Subcutaneous abdominal adipose tissue (tissue), 5 donors: ENCODE measurements around the gene TOMM7.

ENCODE experiments used
- H3K27ac ChIP-seq: one replicate; pipeline ENCODE4 v1.7.0; 2013; ENCODE audit warnings: low read depth, mild to moderate bottlenecking, inconsistent platforms, low read length, moderate library complexity
- H3K27me3 ChIP-seq, 5 donors: one replicate each; pipeline ENCODE4 v1.7.0; 2013; ENCODE audit warnings: low read length in 5 of 5, inconsistent platforms in 1 of 5; ENCODE audit not compliant: control insufficient read depth in 5 of 5, insufficient read depth in 4 of 5
- H3K36me3 ChIP-seq, 5 donors: one replicate each; pipeline ENCODE4 v1.7.0; 2013; ENCODE audit warnings: low read length in 5 of 5; ENCODE audit not compliant: control insufficient read depth in 5 of 5, insufficient read depth in 5 of 5
- H3K4me1 ChIP-seq, 5 donors: one replicate each; pipeline ENCODE4 v1.7.0; 2013; ENCODE audit warnings: low read length in 5 of 5, mild to moderate bottlenecking in 3 of 5, moderate library complexity in 1 of 5; ENCODE audit not compliant: control insufficient read depth in 5 of 5, insufficient read depth in 5 of 5
- H3K4me3 ChIP-seq, 5 donors: one replicate each; pipeline ENCODE4 v1.7.0; 2013; ENCODE audit warnings: low read length in 5 of 5, low read depth in 1 of 5
- H3K9ac ChIP-seq, 5 donors: one replicate each; pipeline ENCODE4 v1.7.0; 2013; ENCODE audit warnings: low read length in 5 of 5, mild to moderate bottlenecking in 4 of 5, moderate library complexity in 3 of 5
- H3K9me3 ChIP-seq, 5 donors: one replicate each; pipeline ENCODE4 v1.7.0; 2013; ENCODE audit warnings: low read length in 5 of 5; ENCODE audit not compliant: control insufficient read depth in 5 of 5
- donor health status: healthy.
- donor health status: healthy.
- donor health status: healthy.
- donor health status: healthy.
- donor health status: healthy.

The TOMM7 gene

DNA sequence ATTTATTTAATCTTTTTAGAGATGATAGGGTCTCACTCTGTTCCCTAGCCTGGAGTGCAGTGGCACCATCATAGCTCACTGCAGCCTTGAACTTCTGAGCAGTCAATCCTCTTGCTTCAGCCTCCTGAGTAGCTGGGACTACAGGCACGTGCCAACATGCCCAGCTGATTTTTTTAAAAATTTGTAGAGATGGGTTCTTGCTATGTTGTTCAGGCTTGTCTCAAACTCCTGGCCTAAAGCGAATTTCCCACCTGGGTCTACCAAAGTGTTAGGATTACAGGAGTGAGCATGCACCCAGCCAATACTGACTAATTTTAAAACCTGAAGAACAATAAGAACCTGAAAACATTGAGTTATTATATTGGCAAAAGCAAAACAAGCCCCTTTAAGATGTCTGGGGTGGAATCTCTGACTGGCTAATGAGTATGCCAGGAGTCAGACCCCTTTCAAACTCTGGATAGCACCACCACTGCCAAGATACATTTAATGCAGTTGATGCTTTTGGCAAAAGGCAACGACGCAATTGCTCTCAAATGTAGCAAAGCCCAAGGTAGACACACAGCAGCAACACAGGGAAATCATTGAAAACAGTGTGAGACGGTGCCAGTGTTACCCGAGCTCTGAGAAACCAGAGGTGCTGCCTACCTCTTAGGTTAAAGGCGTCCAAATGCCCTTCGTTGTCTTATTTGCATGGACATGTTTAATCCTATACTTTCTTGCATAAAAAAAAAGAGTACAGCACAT is 40.7 kb upstream of the TOMM7 start:
- no peaks in the 10 kb centered on the region for H3K9me3 ChIP-seq
- no peaks in the 10 kb centered on the region for H3K27me3 ChIP-seq
- H3K4me3 ChIP-seq, result no peak overlapping the region
- H3K9ac ChIP-seq, result no peak overlapping the region
- no peak overlapping the region for H3K27ac ChIP-seq
- peaks cover 0 to 9% (median 7%) of the 10 kb centered on the region in 5 donors for H3K36me3 ChIP-seq
- peaks cover 2 to 50% (median 42%) of the 10 kb centered on the region in 5 donors for H3K4me1 ChIP-seq

- no peak overlapping the region for H3K27ac ChIP-seq
These were observed 38.9 kb upstream of the TOMM7 start for GRCh38 chr7:22861576-22861975.

GRCh38 chr7:22860784-22861482 is 38.3 kb upstream of the TOMM7 start:
- peaks cover 2 to 15% (median 10%) of the 10 kb centered on the region in 5 donors for H3K36me3 ChIP-seq
- peaks cover 4 to 39% (median 29%) of the 10 kb centered on the region in 5 donors for H3K4me1 ChIP-seq
- H3K9me3 ChIP-seq, result no peaks in the 10 kb centered on the region
- H3K9ac ChIP-seq, result no peak overlapping the region
- H3K4me3 ChIP-seq, result no peak overlapping the region
- H3K27me3 ChIP-seq, result no peaks in the 10 kb centered on the region
- H3K27ac ChIP-seq, result peak overlapping the region; percentile 81

More at GRCh38 chr7:22861576-22861975, 38.9 kb upstream of the TOMM7 start:
- Histone ChIP-seq H3K4me3 (no peak overlapping the region), H3K9me3 (no peaks in the 10 kb centered on the region), H3K36me3 (peaks cover 2 to 14% (median 10%) of the 10 kb centered on the region in 5 donors), H3K4me1 (peaks cover 2 to 38% (median 34%) of the 10 kb centered on the region in 5 donors), H3K27me3 (no peaks in the 10 kb centered on the region), H3K9ac (no peak overlapping the region)

GRCh38 chr7:22860337-22860736 is 37.7 kb upstream of the TOMM7 start:
- Histone ChIP-seq H3K36me3 (peaks cover 2 to 15% (median 10%) of the 10 kb centered on the region in 5 donors), H3K4me3 (no peak overlapping the region), H3K9me3 (no peaks in the 10 kb centered on the region), H3K27me3 (no peaks in the 10 kb centered on the region), H3K27ac (peak overlapping the region; percentile 81), H3K9ac (peak overlapping the region in 2 of 5 donors; percentile 2 to 43), H3K4me1 (peaks cover 3 to 41% (median 31%) of the 10 kb centered on the region in 5 donors)

DNA sequence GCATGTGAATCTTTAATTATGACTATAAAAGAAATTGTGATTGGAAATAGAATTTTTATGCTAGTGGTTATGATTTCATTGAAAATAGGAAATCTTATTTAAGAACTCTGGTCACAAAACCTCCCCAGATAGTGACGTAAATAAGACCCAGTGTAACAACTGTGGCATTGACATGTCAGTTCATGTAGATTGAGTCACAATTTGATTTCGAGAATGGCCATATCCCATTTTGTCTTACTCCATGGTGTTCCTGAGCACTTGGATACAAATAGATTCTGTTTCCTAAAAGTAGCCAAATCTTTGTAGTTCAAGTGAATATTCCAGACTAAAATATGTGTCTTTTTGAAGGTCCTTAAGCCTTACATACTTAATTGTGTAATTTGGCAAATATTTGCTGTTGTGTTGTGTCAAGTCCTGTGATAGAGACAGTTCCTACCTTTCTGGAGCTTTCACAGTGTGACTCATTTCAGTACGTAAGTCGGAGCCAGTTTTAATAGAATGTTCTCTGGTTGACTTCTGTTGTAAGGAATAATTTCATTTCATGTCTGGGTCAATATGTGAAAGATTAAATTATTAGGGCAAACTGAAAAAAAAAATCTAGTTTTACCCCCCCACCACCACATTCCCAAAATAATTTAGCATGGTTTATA is 37.1 kb upstream of the TOMM7 start:
- no peak overlapping the region for H3K4me3 ChIP-seq
- no peak overlapping the region for H3K9ac ChIP-seq
- no peaks in the 10 kb centered on the region for H3K27me3 ChIP-seq
- H3K4me1 ChIP-seq, result peaks cover 5 to 41% (median 32%) of the 10 kb centered on the region in 5 donors
- H3K27ac ChIP-seq, result peak overlapping the region; percentile 81
- peaks cover 2 to 15% (median 10%) of the 10 kb centered on the region in 5 donors for H3K36me3 ChIP-seq
- H3K9me3 ChIP-seq, result no peaks in the 10 kb centered on the region

- Histone ChIP-seq H3K27ac (peak overlapping the region; percentile 81), H3K9me3 (no peaks in the 10 kb centered on the region), H3K4me1 (peaks cover 5 to 43% (median 34%) of the 10 kb centered on the region in 5 donors), H3K27me3 (no peaks in the 10 kb centered on the region), H3K4me3 (no peak overlapping the region), H3K9ac (no peak overlapping the region), H3K36me3 (peaks cover 2 to 15% (median 10%) of the 10 kb centered on the region in 5 donors)
These were observed 36.3 kb upstream of the TOMM7 start for GRCh38 chr7:22858640-22859561.

- no peaks in the 10 kb centered on the region for H3K27me3 ChIP-seq
- H3K27ac ChIP-seq, result peak overlapping the region; percentile 81
These were observed 35.6 kb upstream of the TOMM7 start for GRCh38 chr7:22858274-22858639.

GRCh38 chr7:22856416-22856815 is 33.8 kb upstream of the TOMM7 start:
- H3K27ac ChIP-seq, result peak overlapping the region; percentile 98
- H3K4me3 ChIP-seq, result no peak overlapping the region
- H3K9me3 ChIP-seq, result no peaks in the 10 kb centered on the region
- H3K27me3 ChIP-seq, result no peaks in the 10 kb centered on the region
- peaks cover 5 to 48% (median 40%) of the 10 kb centered on the region in 5 donors for H3K4me1 ChIP-seq
- H3K9ac ChIP-seq, result no peak overlapping the region
- H3K36me3 ChIP-seq, result peaks cover 2 to 15% (median 10%) of the 10 kb centered on the region in 5 donors

More at GRCh38 chr7:22858274-22858639, 35.6 kb upstream of the TOMM7 start:
- H3K4me3 ChIP-seq, result no peak overlapping the region
- no peaks in the 10 kb centered on the region for H3K9me3 ChIP-seq
- H3K4me1 ChIP-seq, result peaks cover 5 to 48% (median 39%) of the 10 kb centered on the region in 5 donors
- H3K36me3 ChIP-seq, result peaks cover 2 to 15% (median 10%) of the 10 kb centered on the region in 5 donors
- no peak overlapping the region for H3K9ac ChIP-seq

GRCh38 chr7:22855049-22855392 is 32.4 kb upstream of the TOMM7 start:
- H3K9ac ChIP-seq, result peak overlapping the region; percentile 81 to 93 (median 89)
- H3K4me3 ChIP-seq, result peak overlapping the region; percentile 73 to 86 (median 83)

More at GRCh38 chr7:22855049-22855392, 32.4 kb upstream of the TOMM7 start:
- peak overlapping the region; percentile 98 for H3K27ac ChIP-seq
- no peaks in the 10 kb centered on the region for H3K9me3 ChIP-seq
- H3K36me3 ChIP-seq, result peaks cover 2 to 11% (median 9%) of the 10 kb centered on the region in 5 donors
- peaks cover 5 to 40% (median 36%) of the 10 kb centered on the region in 5 donors for H3K4me1 ChIP-seq
- H3K27me3 ChIP-seq, result no peaks in the 10 kb centered on the region
